GM23338 (cell line): ENCODE data around the gene PAGR1. TPM values are rescaled to one million over a fixed set of nuclear protein-coding genes. Genes with fewer than 3 reads are reported as not detected.

Experiments
- ATAC-seq: fragments of 200-7000 bp; cut with Tn5 transposase; 3 replicates; pipeline ENCODE4 v1.9.1; 2020
- DNase-seq: peaks from one replicate; pipeline ENCODE4 v3.0.0-alpha.2; 2015; ENCODE audit warnings: low spot score
- H2AFZ ChIP-seq: fragments of 200-600 bp; sonication (generic); 2 replicates; pipeline ENCODE4 v1.8.0; 2016; ENCODE audit warnings: antibody characterized with exemption, mild to moderate bottlenecking, moderate library complexity
- H3F3A ChIP-seq: fragments of 200-600 bp; sonication (generic); replicated peaks from 2 replicates; pipeline ENCODE4 v1.8.0; 2017; ENCODE audit warnings: antibody characterized with exemption, mixed run types, low read depth
- H3K27ac ChIP-seq: fragments of 200-600 bp; sonication (generic); 2 replicates; pipeline ENCODE4 v1.6.1; 2016; ENCODE audit warnings: low read depth
- H3K27me3 ChIP-seq: fragments of 200-600 bp; sonication (generic); 2 replicates; pipeline ENCODE4 v1.8.0; 2016; ENCODE audit warnings: mild to moderate bottlenecking, mixed run types, moderate library complexity; ENCODE audit not compliant: insufficient read depth
- H3K36me3 ChIP-seq: fragments of 200-600 bp; sonication (generic); 2 replicates; pipeline ENCODE4 v1.8.0; 2016; ENCODE audit warnings: mild to moderate bottlenecking; ENCODE audit not compliant: insufficient read depth
- H3K4me1 ChIP-seq: fragments of 200-600 bp; sonication (generic); 2 replicates; pipeline ENCODE4 v1.8.0; 2016; ENCODE audit warnings: mild to moderate bottlenecking, moderate library complexity; ENCODE audit not compliant: insufficient read depth
- H3K4me2 ChIP-seq: fragments of 200-600 bp; sonication (generic); 2 replicates; pipeline ENCODE4 v1.7.1; 2017; ENCODE audit warnings: mixed run types
- H3K4me3 ChIP-seq: fragments of 200-600 bp; sonication (generic); 2 replicates; pipeline ENCODE4 v1.6.1; 2016; ENCODE audit warnings: mixed run types
- H3K79me2 ChIP-seq: fragments of 200-600 bp; sonication (generic); replicated peaks from 2 replicates; pipeline ENCODE4 v1.8.0; 2017; ENCODE audit warnings: mild to moderate bottlenecking; ENCODE audit not compliant: insufficient read depth
- H3K9me2 ChIP-seq: fragments of 200-600 bp; sonication (generic); 2 replicates; pipeline ENCODE4 v1.8.0; 2017; ENCODE audit not compliant: insufficient read depth
- H4K20me1 ChIP-seq: fragments of 200-600 bp; sonication (generic); replicated peaks from 2 replicates; pipeline ENCODE4 v1.8.0; 2017; ENCODE audit warnings: mild to moderate bottlenecking; ENCODE audit not compliant: insufficient read depth
- H3K27ac Mint-ChIP-seq: 2 replicates; pipeline ENCODE4 v1.8.0; 2020; ENCODE audit warnings: inconsistent platforms, mild to moderate bottlenecking, moderate library complexity, mixed read lengths
- H3K27me3 Mint-ChIP-seq: 3 replicates; pipeline ENCODE4 v1.8.0; 2022; ENCODE audit warnings: low read depth, mild to moderate bottlenecking, moderate library complexity, mixed read lengths, inconsistent platforms; ENCODE audit not compliant: insufficient read depth, poor library complexity
- H3K36me3 Mint-ChIP-seq: 3 replicates; pipeline ENCODE4 v1.8.0; 2021; ENCODE audit warnings: low read depth, mild to moderate bottlenecking, inconsistent platforms, moderate library complexity, mixed read lengths
- H3K4me1 Mint-ChIP-seq: 3 replicates; pipeline ENCODE4 v1.8.0; 2020; ENCODE audit warnings: mild to moderate bottlenecking, inconsistent platforms, mixed read lengths
- H3K4me3 Mint-ChIP-seq: 3 replicates; pipeline ENCODE4 v1.8.0; 2021; ENCODE audit warnings: moderate library complexity, mild to moderate bottlenecking, inconsistent platforms, mixed read lengths
- H3K9me3 Mint-ChIP-seq: 3 replicates; pipeline ENCODE4 v1.8.0; 2020; ENCODE audit warnings: moderate library complexity, mild to moderate bottlenecking, inconsistent platforms, mixed read lengths
- EZH2 ChIP-seq: fragments of 200-600 bp; sonication (generic); IDR thresholded peaks from one replicate; pipeline ENCODE4 v1.8.0; 2017; ENCODE audit warnings: antibody characterized with exemption, mild to moderate bottlenecking, low read depth; ENCODE audit not compliant: unreplicated experiment
- EZH2phosphoT487 ChIP-seq: fragments of 200-600 bp; sonication (generic); IDR thresholded peaks from one replicate; pipeline ENCODE4 v1.8.1; 2018; ENCODE audit warnings: antibody characterized with exemption; ENCODE audit not compliant: unreplicated experiment
- NANOG ChIP-seq: IDR thresholded peaks from 2 replicates; pipeline ENCODE4 v1.6.1; 2016; ENCODE audit warnings: antibody characterized with exemption, borderline replicate concordance
- STAT1 ChIP-seq: IDR thresholded peaks from one replicate; pipeline ENCODE4 v1.6.1; 2016; ENCODE audit warnings: antibody characterized with exemption; ENCODE audit not compliant: unreplicated experiment
- ZNF114 ChIP-seq: fragments of 250-450 bp; sonication (Bioruptor Pico); IDR thresholded peaks from 2 replicates; pipeline ENCODE4 v1.5.0; 2020; ENCODE audit warnings: mild to moderate bottlenecking, moderate library complexity
- polyA plus RNA-seq: library from polyadenylated mRNA; unstranded; fragments of >200 nt; fragmentation: Nextera tagmentation; extraction: Ambion mirVana; gene quantifications from 2 replicates; pipeline ENCODE4 v1.2.1, GENCODE V29; 2016
- total RNA-seq: library from RNA; depleted of rRNA; stranded (reverse); fragments of >200 nt; shearing (Covaris generic); gene quantifications from 2 replicates; pipeline ENCODE4 v1.2.3, GENCODE V29; 2014
- TF ChIP-seq, protein P1 (sequence below): fragments of 250-450 bp; sonication (Bioruptor Pico); IDR thresholded peaks from 2 replicates; pipeline ENCODE4 v1.5.0; 2020; ENCODE audit warnings: mild to moderate bottlenecking, moderate library complexity
- TF ChIP-seq, protein P2 (sequence below), 2 experiments: fragments of 200-600 bp in 1 of 2; sonication (generic) in 1 of 2; conservative IDR thresholded peaks; 2 replicates each; pipeline versions ENCODE4 v1.5.1 to v1.6.1; 2016 to 2017; ENCODE audit warnings: antibody characterized with exemption in 2 of 2, low read depth in 2 of 2, mild to moderate bottlenecking in 2 of 2, moderate library complexity in 1 of 2
- TF ChIP-seq, protein P3 (sequence below): IDR thresholded peaks from 2 replicates; pipeline ENCODE4 v1.6.1; 2016; ENCODE audit warnings: antibody characterized with exemption

PAGR1 gene
- total and polyA plus RNA-seq, 2 experiments from 2014 or later: 67.6 to 78.7 TPM

DNA sequence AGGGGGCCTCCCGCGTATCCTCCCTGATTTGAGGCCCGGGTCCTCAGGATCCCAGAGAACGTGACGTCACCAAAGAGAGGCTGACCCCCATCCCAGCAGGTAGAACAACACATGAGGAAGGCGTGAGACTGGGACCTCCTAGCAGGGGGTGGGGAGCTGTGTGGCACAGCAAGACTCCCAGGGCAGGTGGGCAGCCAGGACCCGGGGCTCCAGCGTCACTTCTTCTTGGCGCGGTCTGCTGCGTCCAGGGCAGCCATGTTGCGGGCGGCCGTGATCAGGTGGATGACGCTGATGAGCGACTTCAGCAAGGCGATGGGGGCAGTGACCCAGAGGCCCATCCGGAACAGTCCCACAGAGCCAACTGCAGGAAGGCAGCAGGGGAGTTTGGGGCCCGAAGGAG is 43.0 kb downstream of the PAGR1 start:
- Histone ChIP-seq H3K4me3 (no peak overlapping the region), H3K79me2 (peaks cover 13% of the 10 kb centered on the region), H3K27ac (no peak overlapping the region), H2AFZ (no peak overlapping the region), H3K4me2 (no peak overlapping the region), H3K9me2 (no peaks in the 10 kb centered on the region), H3K4me1 (peaks cover 8% of the 10 kb centered on the region), H3K27me3 (no peaks in the 10 kb centered on the region), H3K36me3 (peaks cover 4% of the 10 kb centered on the region; the same call in 1 of the 2 replicates), H3F3A (0 out of 2 replicates have a peak, but pooled peaks cover 3% of the 10 kb centered on the region), H4K20me1 (no peaks in the 10 kb centered on the region; the same call in 1 of the 2 replicates)
- no peak overlapping the region for H3K27ac Mint-ChIP-seq
- DNase-seq: no peak
- H3K4me3 Mint-ChIP-seq: no peak overlapping the region
- H3K27me3 Mint-ChIP-seq: peaks cover 23% of the 10 kb centered on the region
- TF ChIP-seq STAT1 (no peak), EZH2 (no peak), NANOG (no peak)
- TF ChIP-seq, protein P1, sequence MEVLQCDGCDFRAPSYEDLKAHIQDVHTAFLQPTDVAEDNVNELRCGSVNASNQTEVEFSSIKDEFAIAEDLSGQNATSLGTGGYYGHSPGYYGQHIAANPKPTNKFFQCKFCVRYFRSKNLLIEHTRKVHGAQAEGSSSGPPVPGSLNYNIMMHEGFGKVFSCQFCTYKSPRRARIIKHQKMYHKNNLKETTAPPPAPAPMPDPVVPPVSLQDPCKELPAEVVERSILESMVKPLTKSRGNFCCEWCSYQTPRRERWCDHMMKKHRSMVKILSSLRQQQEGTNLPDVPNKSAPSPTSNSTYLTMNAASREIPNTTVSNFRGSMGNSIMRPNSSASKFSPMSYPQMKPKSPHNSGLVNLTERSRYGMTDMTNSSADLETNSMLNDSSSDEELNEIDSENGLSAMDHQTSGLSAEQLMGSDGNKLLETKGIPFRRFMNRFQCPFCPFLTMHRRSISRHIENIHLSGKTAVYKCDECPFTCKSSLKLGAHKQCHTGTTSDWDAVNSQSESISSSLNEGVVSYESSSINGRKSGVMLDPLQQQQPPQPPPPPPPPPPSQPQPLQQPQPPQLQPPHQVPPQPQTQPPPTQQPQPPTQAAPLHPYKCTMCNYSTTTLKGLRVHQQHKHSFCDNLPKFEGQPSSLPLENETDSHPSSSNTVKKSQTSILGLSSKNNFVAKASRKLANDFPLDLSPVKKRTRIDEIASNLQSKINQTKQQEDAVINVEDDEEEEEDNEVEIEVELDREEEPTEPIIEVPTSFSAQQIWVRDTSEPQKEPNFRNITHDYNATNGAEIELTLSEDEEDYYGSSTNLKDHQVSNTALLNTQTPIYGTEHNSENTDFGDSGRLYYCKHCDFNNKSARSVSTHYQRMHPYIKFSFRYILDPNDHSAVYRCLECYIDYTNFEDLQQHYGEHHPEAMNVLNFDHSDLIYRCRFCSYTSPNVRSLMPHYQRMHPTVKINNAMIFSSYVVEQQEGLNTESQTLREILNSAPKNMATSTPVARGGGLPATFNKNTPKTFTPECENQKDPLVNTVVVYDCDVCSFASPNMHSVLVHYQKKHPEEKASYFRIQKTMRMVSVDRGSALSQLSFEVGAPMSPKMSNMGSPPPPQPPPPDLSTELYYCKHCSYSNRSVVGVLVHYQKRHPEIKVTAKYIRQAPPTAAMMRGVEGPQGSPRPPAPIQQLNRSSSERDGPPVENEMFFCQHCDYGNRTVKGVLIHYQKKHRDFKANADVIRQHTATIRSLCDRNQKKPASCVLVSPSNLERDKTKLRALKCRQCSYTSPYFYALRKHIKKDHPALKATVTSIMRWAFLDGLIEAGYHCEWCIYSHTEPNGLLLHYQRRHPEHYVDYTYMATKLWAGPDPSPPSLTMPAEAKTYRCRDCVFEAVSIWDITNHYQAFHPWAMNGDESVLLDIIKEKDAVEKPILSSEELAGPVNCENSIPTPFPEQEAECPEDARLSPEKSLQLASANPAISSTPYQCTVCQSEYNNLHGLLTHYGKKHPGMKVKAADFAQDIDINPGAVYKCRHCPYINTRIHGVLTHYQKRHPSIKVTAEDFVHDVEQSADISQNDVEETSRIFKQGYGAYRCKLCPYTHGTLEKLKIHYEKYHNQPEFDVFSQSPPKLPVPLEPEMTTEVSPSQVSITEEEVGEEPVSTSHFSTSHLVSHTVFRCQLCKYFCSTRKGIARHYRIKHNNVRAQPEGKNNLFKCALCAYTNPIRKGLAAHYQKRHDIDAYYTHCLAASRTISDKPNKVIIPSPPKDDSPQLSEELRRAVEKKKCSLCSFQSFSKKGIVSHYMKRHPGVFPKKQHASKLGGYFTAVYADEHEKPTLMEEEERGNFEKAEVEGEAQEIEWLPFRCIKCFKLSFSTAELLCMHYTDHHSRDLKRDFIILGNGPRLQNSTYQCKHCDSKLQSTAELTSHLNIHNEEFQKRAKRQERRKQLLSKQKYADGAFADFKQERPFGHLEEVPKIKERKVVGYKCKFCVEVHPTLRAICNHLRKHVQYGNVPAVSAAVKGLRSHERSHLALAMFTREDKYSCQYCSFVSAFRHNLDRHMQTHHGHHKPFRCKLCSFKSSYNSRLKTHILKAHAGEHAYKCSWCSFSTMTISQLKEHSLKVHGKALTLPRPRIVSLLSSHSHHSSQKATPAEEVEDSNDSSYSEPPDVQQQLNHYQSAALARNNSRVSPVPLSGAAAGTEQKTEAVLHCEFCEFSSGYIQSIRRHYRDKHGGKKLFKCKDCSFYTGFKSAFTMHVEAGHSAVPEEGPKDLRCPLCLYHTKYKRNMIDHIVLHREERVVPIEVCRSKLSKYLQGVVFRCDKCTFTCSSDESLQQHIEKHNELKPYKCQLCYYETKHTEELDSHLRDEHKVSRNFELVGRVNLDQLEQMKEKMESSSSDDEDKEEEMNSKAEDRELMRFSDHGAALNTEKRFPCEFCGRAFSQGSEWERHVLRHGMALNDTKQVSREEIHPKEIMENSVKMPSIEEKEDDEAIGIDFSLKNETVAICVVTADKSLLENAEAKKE (CRISPR knock-in tag): no peak
- H3K9me3 Mint-ChIP-seq: no peaks in the 10 kb centered on the region
- H3K36me3 Mint-ChIP-seq: peaks cover 25% of the 10 kb centered on the region
- H3K4me1 Mint-ChIP-seq: peaks cover 13% of the 10 kb centered on the region
- ATAC-seq: no peak

DNA sequence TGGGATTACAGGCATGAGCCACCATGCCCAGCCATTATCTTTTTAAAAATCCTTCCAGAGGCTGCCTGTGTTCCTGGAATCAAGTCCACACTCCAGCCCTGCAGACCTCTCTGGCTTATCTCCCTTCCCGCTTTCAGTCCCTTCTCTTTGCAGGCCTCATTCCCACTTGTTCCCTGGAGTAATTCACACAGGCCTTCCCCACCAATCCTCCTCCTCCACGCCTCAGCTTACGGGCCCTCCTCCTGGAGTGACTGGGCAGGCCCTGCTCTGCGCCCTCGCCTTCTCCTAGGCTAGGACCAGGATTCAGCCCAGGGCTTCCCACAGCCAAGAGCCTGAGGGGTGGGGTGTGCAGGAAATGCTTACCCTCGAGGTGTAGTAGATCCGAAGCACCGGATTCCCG is 44.3 kb downstream of the PAGR1 start:
- Histone ChIP-seq H4K20me1 (no peaks in the 10 kb centered on the region; the same call in 1 of the 2 replicates), H3K4me3 (no peak overlapping the region), H3K27ac (no peak overlapping the region), H3F3A (0 out of 2 replicates have a peak, but pooled peaks cover 3% of the 10 kb centered on the region), H3K79me2 (peaks cover 13% of the 10 kb centered on the region), H3K27me3 (no peaks in the 10 kb centered on the region), H3K9me2 (no peaks in the 10 kb centered on the region), H2AFZ (no peak overlapping the region), H3K4me1 (peaks cover 9% of the 10 kb centered on the region), H3K36me3 (peaks cover 4% of the 10 kb centered on the region; the same call in 1 of the 2 replicates), H3K4me2 (no peak overlapping the region)
- Mint-ChIP-seq H3K36me3 (peaks cover 25% of the 10 kb centered on the region), H3K4me3 (no peak overlapping the region; the same call in 2 of the 3 replicates), H3K27ac (no peak overlapping the region), H3K9me3 (no peaks in the 10 kb centered on the region), H3K27me3 (peaks cover 21% of the 10 kb centered on the region), H3K4me1 (peaks cover 16% of the 10 kb centered on the region)
- no peak for DNase-seq
- TF ChIP-seq EZH2: no peak
- TF ChIP-seq ZNF114 (CRISPR knock-in tag): no peak
- TF ChIP-seq, protein P2, sequence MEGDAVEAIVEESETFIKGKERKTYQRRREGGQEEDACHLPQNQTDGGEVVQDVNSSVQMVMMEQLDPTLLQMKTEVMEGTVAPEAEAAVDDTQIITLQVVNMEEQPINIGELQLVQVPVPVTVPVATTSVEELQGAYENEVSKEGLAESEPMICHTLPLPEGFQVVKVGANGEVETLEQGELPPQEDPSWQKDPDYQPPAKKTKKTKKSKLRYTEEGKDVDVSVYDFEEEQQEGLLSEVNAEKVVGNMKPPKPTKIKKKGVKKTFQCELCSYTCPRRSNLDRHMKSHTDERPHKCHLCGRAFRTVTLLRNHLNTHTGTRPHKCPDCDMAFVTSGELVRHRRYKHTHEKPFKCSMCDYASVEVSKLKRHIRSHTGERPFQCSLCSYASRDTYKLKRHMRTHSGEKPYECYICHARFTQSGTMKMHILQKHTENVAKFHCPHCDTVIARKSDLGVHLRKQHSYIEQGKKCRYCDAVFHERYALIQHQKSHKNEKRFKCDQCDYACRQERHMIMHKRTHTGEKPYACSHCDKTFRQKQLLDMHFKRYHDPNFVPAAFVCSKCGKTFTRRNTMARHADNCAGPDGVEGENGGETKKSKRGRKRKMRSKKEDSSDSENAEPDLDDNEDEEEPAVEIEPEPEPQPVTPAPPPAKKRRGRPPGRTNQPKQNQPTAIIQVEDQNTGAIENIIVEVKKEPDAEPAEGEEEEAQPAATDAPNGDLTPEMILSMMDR (conservative IDR thresholded peaks at IDR 0.05; ENCODE audit: low read depth in 2 of 2): no peak
- TF ChIP-seq, protein P3, sequence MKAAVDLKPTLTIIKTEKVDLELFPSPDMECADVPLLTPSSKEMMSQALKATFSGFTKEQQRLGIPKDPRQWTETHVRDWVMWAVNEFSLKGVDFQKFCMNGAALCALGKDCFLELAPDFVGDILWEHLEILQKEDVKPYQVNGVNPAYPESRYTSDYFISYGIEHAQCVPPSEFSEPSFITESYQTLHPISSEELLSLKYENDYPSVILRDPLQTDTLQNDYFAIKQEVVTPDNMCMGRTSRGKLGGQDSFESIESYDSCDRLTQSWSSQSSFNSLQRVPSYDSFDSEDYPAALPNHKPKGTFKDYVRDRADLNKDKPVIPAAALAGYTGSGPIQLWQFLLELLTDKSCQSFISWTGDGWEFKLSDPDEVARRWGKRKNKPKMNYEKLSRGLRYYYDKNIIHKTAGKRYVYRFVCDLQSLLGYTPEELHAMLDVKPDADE: no peak
- TF ChIP-seq EZH2phosphoT487: no peak
- no peak for ATAC-seq
